ENCODE measurements around the gene CHCHD3.
"Not testable (repeated sequence)": the region's sequence is repeated elsewhere in the genome, so short reads cannot be mapped to it uniquely, and the experiment has no call there.

Gene CHCHD3

GRCh38 chr7:132901241-132901640 lies 180.6 kb downstream of the CHCHD3 start:
- no peaks in the 10 kb centered on the region for H3K36me3 ChIP-seq
- H3K27me3 ChIP-seq, result no peaks in the 10 kb centered on the region
- H3K4me3 ChIP-seq (ENCODE audit: low read depth in 1 of 2, low read length in 1 of 2), result no peak overlapping the region
- no peak for TF ChIP-seq CTCF (IDR thresholded peaks at IDR 0.05)
- no peaks in the 10 kb centered on the region for H3K9me3 ChIP-seq
- no peaks in the 10 kb centered on the region for H3K4me1 ChIP-seq (ENCODE audit: control insufficient read depth in 1 of 2, insufficient read depth in 1 of 2, low read depth in 1 of 2, low read length in 1 of 2)
- no peak overlapping the region for H3K27ac ChIP-seq

- Histone ChIP-seq H3K27ac (no peak overlapping the region), H3K36me3 (no peaks in the 10 kb centered on the region), H3K27me3 (no peaks in the 10 kb centered on the region), H3K9me3 (no peaks in the 10 kb centered on the region), H3K4me1 (ENCODE audit: control insufficient read depth in 1 of 2, insufficient read depth in 1 of 2, low read depth in 1 of 2, low read length in 1 of 2) (no peaks in the 10 kb centered on the region), H3K4me3 (ENCODE audit: low read depth in 1 of 2, low read length in 1 of 2) (no peak overlapping the region)
- no peak for TF ChIP-seq CTCF (IDR thresholded peaks at IDR 0.05)
These were observed 182.1 kb downstream of the CHCHD3 start for GRCh38 chr7:132899833-132900232.

GRCh38 chr7:132898641-132899175 lies 183.2 kb downstream of the CHCHD3 start:
- not testable (repeated sequence) for H3K36me3 ChIP-seq; H3K9me3 ChIP-seq; H3K27me3 ChIP-seq; H3K4me3 ChIP-seq (ENCODE audit: low read depth in 1 of 2, low read length in 1 of 2); H3K4me1 ChIP-seq (ENCODE audit: control insufficient read depth in 1 of 2, insufficient read depth in 1 of 2, low read depth in 1 of 2, low read length in 1 of 2); H3K27ac ChIP-seq

GRCh38 chr7:132897093-132897687 lies 184.7 kb downstream of the CHCHD3 start:
- H3K27me3 ChIP-seq, result no peaks in the 10 kb centered on the region
- no peak overlapping the region for H3K4me3 ChIP-seq (ENCODE audit: low read depth in 1 of 2, low read length in 1 of 2)
- no peaks in the 10 kb centered on the region for H3K36me3 ChIP-seq
- no peak overlapping the region for H3K27ac ChIP-seq
- no peaks in the 10 kb centered on the region for H3K9me3 ChIP-seq
- TF ChIP-seq CTCF (IDR thresholded peaks at IDR 0.05), result no peak
- H3K4me1 ChIP-seq (ENCODE audit: control insufficient read depth in 1 of 2, insufficient read depth in 1 of 2, low read depth in 1 of 2, low read length in 1 of 2), result no peaks in the 10 kb centered on the region

- Histone ChIP-seq H3K4me3 (ENCODE audit: low read depth in 1 of 2, low read length in 1 of 2) (no peak overlapping the region), H3K36me3 (no peaks in the 10 kb centered on the region), H3K27ac (no peak overlapping the region), H3K4me1 (ENCODE audit: control insufficient read depth in 1 of 2, insufficient read depth in 1 of 2, low read depth in 1 of 2, low read length in 1 of 2) (no peaks in the 10 kb centered on the region), H3K27me3 (no peaks in the 10 kb centered on the region), H3K9me3 (no peaks in the 10 kb centered on the region)
- TF ChIP-seq CTCF (IDR thresholded peaks at IDR 0.05), result no peak
These were observed 186.7 kb downstream of the CHCHD3 start for GRCh38 chr7:132895231-132895630.

GRCh38 chr7:132893560-132893959 lies 188.3 kb downstream of the CHCHD3 start:
- TF ChIP-seq CTCF (IDR thresholded peaks at IDR 0.05), result no peak
- Histone ChIP-seq H3K4me1 (ENCODE audit: control insufficient read depth in 1 of 2, insufficient read depth in 1 of 2, low read depth in 1 of 2, low read length in 1 of 2) (no peaks in the 10 kb centered on the region), H3K27ac (no peak overlapping the region), H3K9me3 (no peaks in the 10 kb centered on the region), H3K36me3 (no peaks in the 10 kb centered on the region), H3K4me3 (ENCODE audit: low read depth in 1 of 2, low read length in 1 of 2) (no peak overlapping the region), H3K27me3 (no peaks in the 10 kb centered on the region)

- not testable (repeated sequence) for H3K4me1 ChIP-seq (ENCODE audit: control insufficient read depth in 1 of 2, insufficient read depth in 1 of 2, low read depth in 1 of 2, low read length in 1 of 2); H3K27ac ChIP-seq; H3K27me3 ChIP-seq; H3K36me3 ChIP-seq; H3K9me3 ChIP-seq; H3K4me3 ChIP-seq (ENCODE audit: low read depth in 1 of 2, low read length in 1 of 2)
These were observed 189.1 kb downstream of the CHCHD3 start for GRCh38 chr7:132892744-132893143.
